ENCODE results near the gene TRIP12.

DNA sequence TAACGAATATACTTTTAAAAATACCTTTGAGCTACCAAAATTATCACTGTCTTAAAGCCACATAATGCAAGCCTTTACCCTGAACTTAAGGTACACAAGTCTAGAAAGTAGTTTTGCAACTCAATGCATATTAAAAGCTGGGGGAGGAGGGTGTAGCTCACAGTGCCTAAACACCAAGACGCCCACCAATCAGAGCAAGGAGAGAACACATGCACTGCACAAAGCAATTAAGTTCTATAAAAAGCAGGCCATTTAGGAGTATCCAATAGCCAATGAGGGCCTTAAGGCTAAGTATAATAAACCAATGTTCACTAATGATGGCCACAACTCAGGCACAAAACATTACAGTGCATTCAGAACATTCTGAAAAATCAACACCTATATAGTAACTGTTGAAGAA, 16.2 kb downstream of the TRIP12 start:
- no peak for TF ChIP-seq TCF7L2 (IDR thresholded peaks at IDR 0.05; ENCODE audit: low read depth, low read length)
- TF ChIP-seq, protein P1, sequence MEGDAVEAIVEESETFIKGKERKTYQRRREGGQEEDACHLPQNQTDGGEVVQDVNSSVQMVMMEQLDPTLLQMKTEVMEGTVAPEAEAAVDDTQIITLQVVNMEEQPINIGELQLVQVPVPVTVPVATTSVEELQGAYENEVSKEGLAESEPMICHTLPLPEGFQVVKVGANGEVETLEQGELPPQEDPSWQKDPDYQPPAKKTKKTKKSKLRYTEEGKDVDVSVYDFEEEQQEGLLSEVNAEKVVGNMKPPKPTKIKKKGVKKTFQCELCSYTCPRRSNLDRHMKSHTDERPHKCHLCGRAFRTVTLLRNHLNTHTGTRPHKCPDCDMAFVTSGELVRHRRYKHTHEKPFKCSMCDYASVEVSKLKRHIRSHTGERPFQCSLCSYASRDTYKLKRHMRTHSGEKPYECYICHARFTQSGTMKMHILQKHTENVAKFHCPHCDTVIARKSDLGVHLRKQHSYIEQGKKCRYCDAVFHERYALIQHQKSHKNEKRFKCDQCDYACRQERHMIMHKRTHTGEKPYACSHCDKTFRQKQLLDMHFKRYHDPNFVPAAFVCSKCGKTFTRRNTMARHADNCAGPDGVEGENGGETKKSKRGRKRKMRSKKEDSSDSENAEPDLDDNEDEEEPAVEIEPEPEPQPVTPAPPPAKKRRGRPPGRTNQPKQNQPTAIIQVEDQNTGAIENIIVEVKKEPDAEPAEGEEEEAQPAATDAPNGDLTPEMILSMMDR (IDR thresholded peaks at IDR 0.05), result no peak
- TF ChIP-seq POLR2AphosphoS5 (IDR thresholded peaks at IDR 0.05; ENCODE audit: low read depth, low read length), result no peak
